Nephron progenitor cell (in vitro differentiated cells): ENCODE results near the gene NPAS3.

Source experiments
- DNase-seq: peaks from one replicate; pipeline ENCODE4 v3.0.0; 2021
- H3K27ac Mint-ChIP-seq: 2 replicates; pipeline ENCODE4 v1.8.0; 2021; ENCODE audit warnings: mild to moderate bottlenecking, moderate library complexity, mixed read lengths
- H3K27me3 Mint-ChIP-seq: 2 replicates; pipeline ENCODE4 v1.8.0; 2021; ENCODE audit warnings: mild to moderate bottlenecking, low read depth, mixed read lengths; ENCODE audit not compliant: poor library complexity
- H3K36me3 Mint-ChIP-seq: 2 replicates; pipeline ENCODE4 v1.8.0; 2021; ENCODE audit warnings: low read depth, mixed read lengths
- H3K4me1 Mint-ChIP-seq: 2 replicates; pipeline ENCODE4 v1.8.0; 2021; ENCODE audit warnings: mixed read lengths
- H3K4me3 Mint-ChIP-seq: 2 replicates; pipeline ENCODE4 v1.8.0; 2021; ENCODE audit warnings: mild to moderate bottlenecking, moderate library complexity, mixed read lengths
- H3K9me3 Mint-ChIP-seq: 2 replicates; pipeline ENCODE4 v1.8.0; 2021; ENCODE audit warnings: mild to moderate bottlenecking, moderate library complexity, mixed read lengths
- CTCF ChIP-seq: fragments of 200-600 bp; sonication (generic); IDR thresholded peaks from 2 replicates; pipeline ENCODE4 v1.5.0; 2021; ENCODE audit warnings: antibody characterized with exemption

NPAS3 gene

GRCh38 chr14:33450416-33450815 lies 511.7 kb downstream of the NPAS3 start:
- Mint-ChIP-seq H3K4me3 (no peak overlapping the region), H3K9me3 (no peaks in the 10 kb centered on the region), H3K4me1 (peaks cover 41% of the 10 kb centered on the region), H3K27me3 (no peaks in the 10 kb centered on the region), H3K27ac (no peak overlapping the region), H3K36me3 (no peaks in the 10 kb centered on the region)
- TF ChIP-seq CTCF = no peak
- DNase-seq = no peak

- Mint-ChIP-seq H3K27ac (no peak overlapping the region), H3K4me3 (no peak overlapping the region), H3K4me1 (peaks cover 49% of the 10 kb centered on the region), H3K9me3 (no peaks in the 10 kb centered on the region), H3K36me3 (no peaks in the 10 kb centered on the region), H3K27me3 (no peaks in the 10 kb centered on the region)
- no peak for DNase-seq
- TF ChIP-seq CTCF = no peak
These were observed 512.5 kb downstream of the NPAS3 start for GRCh38 chr14:33451211-33451610.

- Mint-ChIP-seq H3K36me3 (no peaks in the 10 kb centered on the region), H3K9me3 (no peaks in the 10 kb centered on the region), H3K27me3 (peaks cover 3% of the 10 kb centered on the region), H3K4me3 (no peak overlapping the region), H3K4me1 (peaks cover 65% of the 10 kb centered on the region), H3K27ac (no peak overlapping the region)
- DNase-seq = no peak
- no peak for TF ChIP-seq CTCF
These were observed 514.3 kb downstream of the NPAS3 start for GRCh38 chr14:33452995-33453394.

- H3K9me3 Mint-ChIP-seq = no peaks in the 10 kb centered on the region
- TF ChIP-seq CTCF = no peak
- H3K27ac Mint-ChIP-seq = no peak overlapping the region
- peaks cover 3% of the 10 kb centered on the region for H3K27me3 Mint-ChIP-seq
- no peaks in the 10 kb centered on the region for H3K36me3 Mint-ChIP-seq
- H3K4me1 Mint-ChIP-seq = peaks cover 65% of the 10 kb centered on the region
- no peak overlapping the region for H3K4me3 Mint-ChIP-seq
- no peak for DNase-seq
These were observed 515.4 kb downstream of the NPAS3 start for GRCh38 chr14:33454022-33454595.

- Mint-ChIP-seq H3K27me3 (peaks cover 3% of the 10 kb centered on the region), H3K4me1 (peaks cover 65% of the 10 kb centered on the region), H3K9me3 (no peaks in the 10 kb centered on the region), H3K4me3 (no peak overlapping the region), H3K36me3 (no peaks in the 10 kb centered on the region), H3K27ac (no peak overlapping the region)
- DNase-seq = no peak
- no peak for TF ChIP-seq CTCF
These were observed 516.0 kb downstream of the NPAS3 start for GRCh38 chr14:33454707-33455106.

GRCh38 chr14:33455654-33456345 lies 517.1 kb downstream of the NPAS3 start:
- no peak for DNase-seq
- H3K36me3 Mint-ChIP-seq = no peaks in the 10 kb centered on the region
- no peak overlapping the region for H3K4me3 Mint-ChIP-seq
- TF ChIP-seq CTCF = no peak
- H3K27ac Mint-ChIP-seq = no peak overlapping the region
- H3K27me3 Mint-ChIP-seq = peaks cover 3% of the 10 kb centered on the region
- H3K4me1 Mint-ChIP-seq = peaks cover 65% of the 10 kb centered on the region
- H3K9me3 Mint-ChIP-seq = no peaks in the 10 kb centered on the region
